GM12878 (cell line): ENCODE data around the gene IDH3A. TPM values are rescaled to one million over a fixed set of nuclear protein-coding genes. Genes with fewer than 3 reads are reported as not detected.
A peak's percentile ranks its signal among the peaks of the same experiment; 100 is the strongest.

ENCODE experiments used
- BCL3 ChIP-seq: IDR thresholded peaks from 2 replicates; pipeline ENCODE4 v1.6.1; 2011; ENCODE audit warnings: borderline replicate concordance, low read depth, mild to moderate bottlenecking, moderate library complexity, low read length; ENCODE audit not compliant: insufficient read depth, poor library complexity, severe bottlenecking
- BCLAF1 ChIP-seq: fragments of 450-650 bp; IDR thresholded peaks from 2 replicates; pipeline ENCODE4 v1.6.1; 2017; ENCODE audit warnings: antibody characterized with exemption, mild to moderate bottlenecking, moderate library complexity
- CEBPB ChIP-seq, 2 experiments: fragments of 150-350 bp in 1 of 2; IDR thresholded peaks; 2 replicates each; pipeline ENCODE4 v1.6.1; 2012 to 2014; ENCODE audit warnings: low read depth in 2 of 2, low read length in 2 of 2, borderline replicate concordance in 1 of 2, inconsistent platforms in 1 of 2
- CHD1 ChIP-seq: IDR thresholded peaks from 2 replicates; pipeline ENCODE4 v1.6.1; 2012; ENCODE audit warnings: low read depth, low read length, improper control_type of control experiment
- EED ChIP-seq: sonication (generic); IDR thresholded peaks from 2 replicates; pipeline ENCODE4 v1.6.1; 2016; ENCODE audit warnings: antibody characterized with exemption, low read depth
- ELK1 ChIP-seq: IDR thresholded peaks from 2 replicates; pipeline ENCODE4 v1.6.1; 2012; ENCODE audit warnings: low read depth, low read length, improper control_type of control experiment
- HCFC1 ChIP-seq: fragments of 150-350 bp; IDR thresholded peaks from 2 replicates; pipeline ENCODE4 v1.6.1; 2014; ENCODE audit warnings: low read length
- HDAC6 ChIP-seq: fragments of 200-600 bp; sonication (generic); IDR thresholded peaks from one replicate; pipeline ENCODE4 v1.8.0; 2017; ENCODE audit warnings: antibody characterized with exemption; ENCODE audit not compliant: unreplicated experiment
- NR2C2 ChIP-seq: IDR thresholded peaks from 2 replicates; pipeline ENCODE4 v1.6.1; 2011; ENCODE audit warnings: borderline replicate concordance, low read depth; ENCODE audit not compliant: control insufficient read depth, insufficient read length
- NRF1 ChIP-seq: conservative IDR thresholded peaks from 2 replicates; pipeline ENCODE4 v1.6.1; 2011; ENCODE audit warnings: mild to moderate bottlenecking, low read depth, low read length, improper control_type of control experiment
- PAX8 ChIP-seq: fragments of 450-650 bp; IDR thresholded peaks from 2 replicates; pipeline ENCODE4 v1.6.1; 2017; ENCODE audit warnings: mild to moderate bottlenecking, moderate library complexity
- POLR2AphosphoS2 ChIP-seq: IDR thresholded peaks from 2 replicates; pipeline ENCODE4 v1.6.1; 2011; ENCODE audit warnings: low read depth, mild to moderate bottlenecking, low read length, improper control_type of control experiment, moderate library complexity
- POLR2AphosphoS5 ChIP-seq: IDR thresholded peaks from 2 replicates; pipeline ENCODE4 v1.6.1; 2011; ENCODE audit warnings: mild to moderate bottlenecking, low read length, inconsistent platforms
- POU2F2 ChIP-seq: IDR thresholded peaks from 3 replicates; pipeline ENCODE4 v1.6.1; 2011; ENCODE audit warnings: low read depth, mild to moderate bottlenecking, low read length, borderline replicate concordance
- SUPT20H ChIP-seq: IDR thresholded peaks from 2 replicates; pipeline ENCODE4 v1.6.1; 2011; ENCODE audit warnings: low read depth, mild to moderate bottlenecking, low read length, moderate library complexity, borderline replicate concordance; ENCODE audit not compliant: control insufficient read depth
- TCF7 ChIP-seq: IDR thresholded peaks from 2 replicates; pipeline ENCODE4 v1.6.1; 2014; ENCODE audit warnings: antibody characterized with exemption, borderline replicate concordance
- USF1 ChIP-seq: IDR thresholded peaks from 2 replicates; pipeline ENCODE4 v1.6.1; 2011; ENCODE audit warnings: borderline replicate concordance, low read depth, mild to moderate bottlenecking, moderate library complexity, mixed read lengths, low read length; ENCODE audit not compliant: insufficient read depth; ENCODE audit errors: extremely low read length
- ZBTB40 ChIP-seq: fragments of 450-650 bp; IDR thresholded peaks from 2 replicates; pipeline ENCODE4 v1.6.1; 2016; ENCODE audit warnings: mild to moderate bottlenecking, moderate library complexity, borderline replicate concordance
- polyA plus RNA-seq, 11 experiments: library from polyadenylated mRNA; depleted of rRNA in 4 of 11; unstranded in 6 of 11; stranded (reverse) in 5 of 11; fragments of >200 nt; fragmentation: Nextera tagmentation in 4 of 11; fragmentation: Illumina TruSeq in 1 of 11; extraction: Ambion mirVana in 4 of 11; extraction: Trizol in 1 of 11; gene quantifications; 1 replicate in 1 of 11; 2 replicates in 10 of 11; pipeline versions ENCODE4 v1.2.1 to v1.2.3, GENCODE V29; 2011 to 2016; ENCODE audit warnings: inconsistent platforms in 2 of 11, missing spikeins in 2 of 11, low read depth in 1 of 11
- total RNA-seq, 4 experiments: library from RNA; depleted of rRNA in 3 of 4; stranded (reverse); fragments of >200 nt in 3 of 4; fragmentation: Illumina TruSeq in 1 of 4; extraction: Trizol in 1 of 4; gene quantifications; 2 replicates each; pipeline versions ENCODE4 v1.2.1 to v1.2.3, GENCODE V29; 2013 to 2021

IDH3A gene
- total and polyA plus RNA-seq, 10 of the 15 experiments (the other 5 are each of a cell fraction or from before 2014, with no cell fraction given) = 83.9 to 254 (median 195) TPM

- TF ChIP-seq BCLAF1 (no peak), HCFC1 (no peak), EED (no peak), HDAC6 (no peak), NR2C2 (no peak), POU2F2 (no peak; the same call in 2 of the 3 replicates), SUPT20H (no peak), USF1 (no peak), POLR2AphosphoS5 (no peak; the same call in 1 of the 2 replicates), CEBPB (IDR thresholded peaks at IDR 0.05; ENCODE audit: borderline replicate concordance in 1 of 2, low read depth in 2 of 2, low read length in 2 of 2) (no peak), NRF1 (no peak), ELK1 (peak; percentile 91), TCF7 (no peak), ZBTB40 (no peak; the same call in none of the 2 replicates), BCL3 (no peak), POLR2AphosphoS2 (no peak), PAX8 (no peak), CHD1 (no peak)
Measured at GRCh38 chr15:78131295-78132061, 17.7 kb upstream of the IDH3A start, which contains the start of gene CIB2 (continued).
